ENCODE results near the gene BAIAP2.

Gene BAIAP2

GRCh38 chr17:81163703-81164370, 128.9 kb downstream of the BAIAP2 start:
- DNase-seq = no peak

GRCh38 chr17:81164371-81165245, 129.7 kb downstream of the BAIAP2 start:
- no peak for DNase-seq

GRCh38 chr17:81165246-81166032, 130.5 kb downstream of the BAIAP2 start, which contains the start of gene PVALEF:
TSS of gene PVALEF (plus strand) at chr17:81165507. CDS start at chr17:81181227, 15,720 bp downstream.
- DNase-seq = no peak

- DNase-seq = no peak
These were observed 131.1 kb downstream of the BAIAP2 start, which contains the start of gene AATK for GRCh38 chr17:81166033-81166492. TSS of gene AATK (minus strand) at chr17:81166221. CDS start at chr17:81165992, 229 bp downstream.
